ENCODE data around the gene ZSCAN2.
"Not testable (repeated sequence)": the region's sequence is repeated elsewhere in the genome, so short reads cannot be mapped to it uniquely, and the experiment has no call there.

ZSCAN2 gene

GRCh38 chr15:84631706-84632272 lies 31.0 kb downstream of the ZSCAN2 start:
- peak overlapping the region; percentile 81 for H3K4me3 ChIP-seq (ENCODE audit: low read depth, low read length)
- TF ChIP-seq, protein P1, sequence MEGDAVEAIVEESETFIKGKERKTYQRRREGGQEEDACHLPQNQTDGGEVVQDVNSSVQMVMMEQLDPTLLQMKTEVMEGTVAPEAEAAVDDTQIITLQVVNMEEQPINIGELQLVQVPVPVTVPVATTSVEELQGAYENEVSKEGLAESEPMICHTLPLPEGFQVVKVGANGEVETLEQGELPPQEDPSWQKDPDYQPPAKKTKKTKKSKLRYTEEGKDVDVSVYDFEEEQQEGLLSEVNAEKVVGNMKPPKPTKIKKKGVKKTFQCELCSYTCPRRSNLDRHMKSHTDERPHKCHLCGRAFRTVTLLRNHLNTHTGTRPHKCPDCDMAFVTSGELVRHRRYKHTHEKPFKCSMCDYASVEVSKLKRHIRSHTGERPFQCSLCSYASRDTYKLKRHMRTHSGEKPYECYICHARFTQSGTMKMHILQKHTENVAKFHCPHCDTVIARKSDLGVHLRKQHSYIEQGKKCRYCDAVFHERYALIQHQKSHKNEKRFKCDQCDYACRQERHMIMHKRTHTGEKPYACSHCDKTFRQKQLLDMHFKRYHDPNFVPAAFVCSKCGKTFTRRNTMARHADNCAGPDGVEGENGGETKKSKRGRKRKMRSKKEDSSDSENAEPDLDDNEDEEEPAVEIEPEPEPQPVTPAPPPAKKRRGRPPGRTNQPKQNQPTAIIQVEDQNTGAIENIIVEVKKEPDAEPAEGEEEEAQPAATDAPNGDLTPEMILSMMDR (conservative IDR thresholded peaks at IDR 0.05; ENCODE audit: low read depth, low read length), result no peak
- peak; percentile 42 for DNase-seq (ENCODE audit: low read depth)

DNA sequence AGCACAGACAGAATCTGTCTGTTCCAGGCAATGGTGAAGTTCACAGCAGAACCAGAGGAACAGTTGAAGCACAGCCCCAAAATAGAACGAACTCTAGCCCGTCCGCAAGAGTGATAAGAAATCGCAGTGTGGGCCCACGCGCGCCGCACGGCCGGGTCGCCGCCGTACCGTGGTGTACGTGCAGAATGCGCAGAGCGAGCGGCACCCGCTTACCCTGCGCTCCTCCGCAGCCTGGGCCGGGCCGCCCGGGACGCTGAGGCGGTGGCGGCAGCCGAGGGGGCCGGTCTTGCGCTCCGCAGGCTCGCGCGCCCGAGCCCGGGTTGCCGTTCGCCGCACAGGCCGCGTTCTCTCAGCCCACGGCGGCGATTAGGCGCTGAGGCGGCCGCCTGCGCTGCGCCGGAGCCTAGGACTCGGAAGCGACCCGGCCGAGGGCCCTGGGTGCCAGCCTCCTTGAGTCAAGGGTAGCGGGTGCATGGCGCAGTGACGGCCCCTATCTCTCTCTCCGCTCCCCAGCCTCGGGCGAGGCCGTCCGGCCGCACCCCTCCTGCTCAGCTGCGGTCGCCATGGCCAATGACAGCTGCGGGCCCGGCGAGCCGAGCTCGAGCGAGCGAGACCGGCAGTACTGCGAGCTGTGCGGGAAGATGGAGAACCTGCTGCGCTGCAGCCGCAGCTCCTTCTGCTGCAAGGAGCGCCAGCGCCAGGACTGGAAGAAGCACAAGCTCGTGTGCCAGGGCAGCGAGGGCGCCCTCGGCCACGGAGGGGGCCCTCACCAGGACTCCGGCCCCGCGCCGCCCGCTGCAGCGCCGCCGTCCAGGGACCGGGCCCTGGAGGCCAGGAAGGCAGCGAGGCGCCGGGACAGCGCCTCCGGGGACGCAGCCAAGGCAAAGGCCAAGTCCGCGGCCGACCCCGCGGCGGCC lies 32.8 kb downstream of the ZSCAN2 start:
- DNase-seq (ENCODE audit: low read depth), result peak; percentile 76
- H3K4me3 ChIP-seq (ENCODE audit: low read depth, low read length), result peak overlapping the region; percentile 77
- TF ChIP-seq, protein P1 (conservative IDR thresholded peaks at IDR 0.05; ENCODE audit: low read depth, low read length), result no peak

- TF ChIP-seq, protein P1 (conservative IDR thresholded peaks at IDR 0.05; ENCODE audit: low read depth, low read length), result no peak
- DNase-seq (ENCODE audit: low read depth), result no peak
Observed at GRCh38 chr15:84634228-84634837, 33.5 kb downstream of the ZSCAN2 start.

DNA sequence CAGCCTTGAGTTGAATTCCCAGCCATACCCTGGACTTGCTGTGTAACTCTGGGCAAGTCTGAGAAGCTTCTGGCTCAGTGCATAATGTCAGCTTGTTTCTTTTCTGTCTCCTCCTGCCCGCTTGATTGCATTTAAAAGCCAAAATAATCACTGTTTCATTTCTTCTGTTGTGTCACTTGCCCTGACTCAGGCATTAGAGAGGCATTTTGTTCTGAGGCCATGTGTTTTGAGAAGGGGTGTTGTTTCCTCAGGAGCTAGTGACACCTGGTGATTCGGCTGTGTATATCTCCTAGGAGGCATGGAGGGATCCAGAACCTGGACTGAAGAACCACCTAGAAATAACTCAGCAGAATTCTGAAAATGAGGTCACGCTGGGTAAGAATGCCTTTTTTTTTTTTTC lies 37.3 kb downstream of the ZSCAN2 start:
- H3K4me3 ChIP-seq (ENCODE audit: low read depth, low read length), result no peak overlapping the region
- DNase-seq (ENCODE audit: low read depth), result peak; percentile 41
- TF ChIP-seq, protein P1 (conservative IDR thresholded peaks at IDR 0.05; ENCODE audit: low read depth, low read length), result peak; percentile 17

More at GRCh38 chr15:84634228-84634837, 33.5 kb downstream of the ZSCAN2 start:
- H3K4me3 ChIP-seq (ENCODE audit: low read depth, low read length), result peak overlapping the region; percentile 77

DNA sequence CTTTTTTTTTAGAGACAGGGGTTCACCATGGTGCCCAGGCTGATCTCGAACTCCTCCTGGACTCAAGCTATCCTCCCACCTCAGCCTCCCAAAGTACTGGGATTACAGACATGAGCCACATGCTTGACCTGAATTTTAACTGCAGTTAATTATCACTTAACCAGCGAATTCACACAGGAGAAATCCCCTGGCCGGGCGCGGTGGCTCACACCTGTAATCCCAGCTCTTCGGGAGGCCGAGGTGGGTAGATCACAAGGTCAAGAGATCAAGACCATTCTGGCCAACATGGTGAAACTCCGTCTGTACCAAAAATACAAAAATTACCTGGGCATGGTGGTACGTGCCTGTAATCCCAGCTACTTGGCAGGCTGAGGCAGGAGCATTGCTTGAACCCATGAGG lies 41.1 kb downstream of the ZSCAN2 start:
- not testable (repeated sequence) for H3K4me3 ChIP-seq (ENCODE audit: low read depth, low read length); DNase-seq (ENCODE audit: low read depth)

- not testable (repeated sequence) for H3K4me3 ChIP-seq (ENCODE audit: low read depth, low read length); DNase-seq (ENCODE audit: low read depth)
Observed at GRCh38 chr15:84642640-84643039, 41.8 kb downstream of the ZSCAN2 start.

DNA sequence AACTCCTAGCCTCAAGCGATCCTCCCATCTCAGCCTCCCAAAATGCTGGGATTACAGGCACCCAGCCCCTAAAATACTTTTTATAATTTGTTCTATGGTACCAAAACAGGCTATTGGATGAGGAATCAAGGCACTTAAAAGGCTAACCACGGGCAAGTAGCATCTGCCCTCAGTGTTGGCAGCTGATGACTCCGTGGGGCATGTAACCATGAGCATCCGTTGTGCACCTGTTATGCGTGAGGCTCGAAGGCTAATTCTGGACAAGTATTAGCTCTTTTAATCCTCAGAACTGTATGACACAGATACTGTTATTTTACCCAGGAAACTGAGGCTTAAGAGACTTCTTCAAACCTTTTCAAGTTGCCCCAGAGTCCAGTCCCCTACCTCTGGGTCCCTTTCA lies 43.0 kb downstream of the ZSCAN2 start:
- no peak for DNase-seq (ENCODE audit: low read depth)
- TF ChIP-seq, protein P1 (conservative IDR thresholded peaks at IDR 0.05; ENCODE audit: low read depth, low read length), result no peak
- no peak overlapping the region for H3K4me3 ChIP-seq (ENCODE audit: low read depth, low read length)

Data from choroid plexus epithelial cell (primary cell).